ENCODE data around the gene CRIP1. TPM values are rescaled to one million over a fixed set of nuclear protein-coding genes. Genes with fewer than 3 reads are reported as not detected.

The CRIP1 gene
- total RNA-seq, 2 donors from 2014 or later: 97.1 to 220 TPM

DNA sequence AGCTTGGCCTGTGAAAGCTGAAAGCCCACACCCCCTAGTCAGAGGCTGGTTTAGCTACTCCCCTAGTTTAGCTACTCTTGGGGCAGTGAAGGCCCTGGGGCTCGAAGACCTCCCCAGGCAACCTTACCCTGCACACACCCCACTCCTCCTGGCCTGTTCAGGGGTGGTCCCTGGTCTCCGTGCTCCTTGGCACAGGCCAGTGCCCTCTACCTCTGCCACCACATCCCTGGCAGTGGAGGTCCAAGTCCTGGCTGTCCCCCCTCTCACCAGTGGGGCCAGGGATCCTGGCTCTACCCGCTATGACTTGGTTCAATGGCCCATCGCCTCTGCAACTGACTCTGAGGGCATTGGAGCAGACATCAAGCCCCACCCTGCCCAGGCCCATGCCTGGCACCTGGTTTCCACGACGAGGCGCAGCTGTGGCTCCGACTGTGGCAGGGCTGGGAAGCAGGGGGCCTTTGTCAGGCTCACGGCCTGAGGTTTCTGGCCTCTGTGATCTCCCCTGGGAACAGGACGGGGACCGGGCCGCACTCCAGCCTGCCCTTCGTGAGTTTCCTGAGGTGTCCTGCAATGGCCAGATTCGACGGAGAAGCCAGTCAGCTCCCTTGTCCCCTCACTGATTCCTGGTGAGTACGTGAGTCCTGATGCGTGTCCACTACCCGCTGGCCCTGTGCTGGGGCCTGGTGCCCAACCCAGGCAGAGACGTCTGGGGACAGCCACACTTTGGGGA lies 45.4 kb downstream of the CRIP1 start:
- DNase-seq: no peak
- H3K36me3 ChIP-seq: no peaks in the 10 kb centered on the region
- TF ChIP-seq, protein P1, sequence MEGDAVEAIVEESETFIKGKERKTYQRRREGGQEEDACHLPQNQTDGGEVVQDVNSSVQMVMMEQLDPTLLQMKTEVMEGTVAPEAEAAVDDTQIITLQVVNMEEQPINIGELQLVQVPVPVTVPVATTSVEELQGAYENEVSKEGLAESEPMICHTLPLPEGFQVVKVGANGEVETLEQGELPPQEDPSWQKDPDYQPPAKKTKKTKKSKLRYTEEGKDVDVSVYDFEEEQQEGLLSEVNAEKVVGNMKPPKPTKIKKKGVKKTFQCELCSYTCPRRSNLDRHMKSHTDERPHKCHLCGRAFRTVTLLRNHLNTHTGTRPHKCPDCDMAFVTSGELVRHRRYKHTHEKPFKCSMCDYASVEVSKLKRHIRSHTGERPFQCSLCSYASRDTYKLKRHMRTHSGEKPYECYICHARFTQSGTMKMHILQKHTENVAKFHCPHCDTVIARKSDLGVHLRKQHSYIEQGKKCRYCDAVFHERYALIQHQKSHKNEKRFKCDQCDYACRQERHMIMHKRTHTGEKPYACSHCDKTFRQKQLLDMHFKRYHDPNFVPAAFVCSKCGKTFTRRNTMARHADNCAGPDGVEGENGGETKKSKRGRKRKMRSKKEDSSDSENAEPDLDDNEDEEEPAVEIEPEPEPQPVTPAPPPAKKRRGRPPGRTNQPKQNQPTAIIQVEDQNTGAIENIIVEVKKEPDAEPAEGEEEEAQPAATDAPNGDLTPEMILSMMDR (IDR thresholded peaks at IDR 0.05): no peak
- H3K4me3 ChIP-seq: no peak overlapping the region
- no peaks in the 10 kb centered on the region for H3K9me3 ChIP-seq
- H3K9ac ChIP-seq (ENCODE audit: low read depth in 2 of 2, low read length in 2 of 2): no peak overlapping the region
- intact Hi-C loops (cut with DNase I): no loop called here
- peaks cover 12% of the 10 kb centered on the region for H3K4me1 ChIP-seq
- peaks cover 27% of the 10 kb centered on the region for H3K27me3 ChIP-seq
- H3K27ac ChIP-seq: no peak overlapping the region

DNA sequence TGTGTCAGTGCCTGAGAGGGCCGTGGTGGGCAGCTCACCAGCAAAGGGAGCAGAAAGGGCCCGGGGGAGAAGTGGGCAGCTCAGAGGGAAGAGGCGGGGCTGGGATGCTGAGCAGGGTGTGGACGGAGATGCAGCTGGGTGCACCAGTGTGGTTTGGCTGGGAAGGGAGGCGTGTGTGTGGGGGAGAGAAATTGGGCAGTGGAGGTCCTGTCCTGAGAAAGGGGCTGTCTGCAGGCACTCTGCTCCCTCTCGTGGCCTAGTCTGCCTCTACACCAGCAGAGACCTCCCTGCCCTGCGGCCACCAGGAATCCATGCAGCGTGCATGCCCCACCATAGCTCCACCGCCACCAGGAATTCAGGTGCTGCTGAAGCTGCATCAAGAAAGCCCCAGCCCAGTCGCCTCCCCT lies 46.1 kb downstream of the CRIP1 start:
- no peak for DNase-seq
- intact Hi-C loops (cut with DNase I): no loop called here
- TF ChIP-seq, protein P1 (IDR thresholded peaks at IDR 0.05): no peak
- Histone ChIP-seq H3K36me3 (no peaks in the 10 kb centered on the region), H3K9ac (ENCODE audit: low read depth in 2 of 2, low read length in 2 of 2) (no peak overlapping the region), H3K9me3 (no peaks in the 10 kb centered on the region), H3K4me1 (peaks cover 10% of the 10 kb centered on the region), H3K27ac (no peak overlapping the region), H3K4me3 (no peak overlapping the region), H3K27me3 (peaks cover 20% of the 10 kb centered on the region)

DNA sequence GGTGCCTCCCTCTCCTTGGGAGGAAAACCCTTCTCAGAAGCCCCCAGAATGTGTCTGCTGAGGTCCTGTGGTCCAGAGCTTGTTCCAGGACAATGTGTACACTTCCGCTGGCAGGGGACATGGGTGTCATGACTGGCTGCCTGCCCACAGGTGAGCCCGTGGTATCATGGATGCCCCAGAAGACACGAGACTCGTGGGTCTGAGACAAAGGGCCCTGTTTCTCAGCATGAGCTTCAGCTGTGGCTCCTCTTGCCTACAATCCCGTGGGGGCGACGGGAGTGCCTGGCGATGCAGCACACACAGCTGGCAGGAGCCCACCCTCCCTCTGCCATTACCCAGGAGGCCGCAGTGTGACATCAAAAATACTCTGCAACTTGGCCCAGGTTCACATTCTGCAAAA lies 46.7 kb downstream of the CRIP1 start:
- Histone ChIP-seq H3K9ac (ENCODE audit: low read depth in 2 of 2, low read length in 2 of 2) (no peak overlapping the region), H3K27ac (no peak overlapping the region), H3K36me3 (no peaks in the 10 kb centered on the region), H3K9me3 (no peaks in the 10 kb centered on the region), H3K4me1 (peaks cover 7% of the 10 kb centered on the region), H3K27me3 (peaks cover 15% of the 10 kb centered on the region), H3K4me3 (no peak overlapping the region)
- DNase-seq: no peak
- intact Hi-C loops (cut with DNase I): no loop called here
- TF ChIP-seq, protein P1 (IDR thresholded peaks at IDR 0.05): no peak

DNA sequence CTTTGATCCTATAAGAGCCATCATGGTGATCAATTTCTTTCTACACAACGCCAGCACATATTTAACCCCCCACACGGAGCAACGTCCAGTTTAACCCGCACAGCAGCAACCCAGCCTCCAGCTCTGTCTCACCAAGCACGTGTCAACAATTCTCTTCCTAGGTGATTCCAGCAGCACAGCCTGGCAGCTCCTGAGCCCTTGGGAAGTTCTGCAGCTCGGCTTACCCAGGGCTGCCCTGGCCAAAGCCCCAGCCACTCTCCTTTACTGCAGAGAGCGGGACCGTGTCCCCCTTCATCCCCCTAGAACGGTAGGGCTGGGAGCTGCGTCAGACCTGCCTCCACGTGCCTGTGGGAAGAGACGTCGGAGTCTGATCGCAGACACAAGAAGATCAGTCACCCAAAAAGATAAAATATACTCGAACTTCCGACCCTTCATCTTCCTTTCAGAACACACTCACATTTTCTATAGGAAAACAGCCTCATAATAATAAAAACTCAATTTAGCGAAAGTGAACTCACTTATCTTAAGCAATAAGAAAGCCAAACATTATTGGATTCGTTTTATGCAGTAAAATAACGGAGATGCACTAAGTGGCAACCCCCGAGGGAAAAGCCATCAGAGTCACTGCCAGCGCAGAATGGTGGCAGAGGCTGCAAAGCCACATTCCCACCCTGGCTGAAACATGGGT lies 47.3 kb downstream of the CRIP1 start:
- intact Hi-C loops (cut with DNase I): no loop called here

DNA sequence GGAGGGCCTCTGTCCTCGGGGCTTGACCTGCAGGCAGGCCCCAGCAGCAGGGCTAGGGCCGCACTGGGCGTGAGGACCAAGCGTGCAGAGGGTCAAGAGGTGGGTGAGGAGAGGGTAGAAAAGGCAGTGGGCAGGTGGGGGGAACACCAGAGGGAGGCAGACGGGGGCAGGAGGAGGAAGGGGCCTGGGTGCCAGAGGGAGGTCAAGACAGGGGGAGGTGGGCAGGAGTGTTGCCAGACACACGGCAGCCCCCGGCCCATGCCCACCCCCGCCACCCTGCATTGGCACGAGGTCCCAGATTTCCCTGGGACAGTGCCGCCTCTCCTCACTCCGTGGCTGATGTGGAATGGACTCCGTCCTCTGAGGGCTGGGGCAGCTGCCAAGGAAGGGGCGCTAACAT lies 47.9 kb downstream of the CRIP1 start:
- H3K36me3 ChIP-seq: no peaks in the 10 kb centered on the region
- H3K27me3 ChIP-seq: peaks cover 6% of the 10 kb centered on the region
- TF ChIP-seq, protein P1 (IDR thresholded peaks at IDR 0.05): no peak

More for the DNA sequence above, 47.3 kb downstream of the CRIP1 start:
- no peaks in the 10 kb centered on the region for H3K9me3 ChIP-seq
- no peak overlapping the region for H3K27ac ChIP-seq
- H3K36me3 ChIP-seq: no peaks in the 10 kb centered on the region
- peaks cover 12% of the 10 kb centered on the region for H3K27me3 ChIP-seq
- no peak overlapping the region for H3K4me3 ChIP-seq
- H3K4me1 ChIP-seq: peaks cover 5% of the 10 kb centered on the region
- H3K9ac ChIP-seq (ENCODE audit: low read depth in 2 of 2, low read length in 2 of 2): no peak overlapping the region
- DNase-seq: no peak
- TF ChIP-seq, protein P1 (IDR thresholded peaks at IDR 0.05): no peak

More for the DNA sequence above, 47.9 kb downstream of the CRIP1 start:
- Histone ChIP-seq H3K9ac (ENCODE audit: low read depth in 2 of 2, low read length in 2 of 2) (no peak overlapping the region), H3K27ac (no peak overlapping the region), H3K4me3 (no peak overlapping the region), H3K4me1 (no peaks in the 10 kb centered on the region), H3K9me3 (no peaks in the 10 kb centered on the region)
- intact Hi-C loops (cut with DNase I): no loop called here
- DNase-seq: no peak
